Endothelial cell of umbilical vein (primary cell): ENCODE results near the gene FNDC1.
"Not testable (repeated sequence)": the region's sequence is repeated elsewhere in the genome, so short reads cannot be mapped to it uniquely, and the experiment has no call there.

ENCODE experiments used
- CTCF ChIP-seq, 2 donors: IDR thresholded peaks; 1 replicate in 1 of 2; 2 replicates in 1 of 2; pipeline ENCODE4 v1.5.1; 2011; ENCODE audit warnings: low read length in 2 of 2, mild to moderate bottlenecking in 2 of 2, moderate library complexity in 2 of 2, control low read depth in 1 of 2, inconsistent platforms in 1 of 2, low read depth in 1 of 2; ENCODE audit not compliant: insufficient read depth in 1 of 2; ENCODE audit errors: extremely low read depth in 1 of 2
- EZH2 ChIP-seq: IDR thresholded peaks from 2 replicates; pipeline ENCODE4 v1.6.1; 2012; ENCODE audit warnings: borderline replicate concordance, low read depth, mild to moderate bottlenecking, moderate library complexity, low read length, inconsistent platforms; ENCODE audit not compliant: severe bottlenecking
- JUN ChIP-seq: IDR thresholded peaks from 2 replicates; pipeline ENCODE4 v1.6.1; 2011; ENCODE audit warnings: borderline replicate concordance, low read depth; ENCODE audit not compliant: insufficient read length, insufficient read depth
- MAX ChIP-seq: IDR thresholded peaks from 2 replicates; pipeline ENCODE4 v1.6.1; 2011; ENCODE audit not compliant: insufficient read depth, insufficient read length
- MYC ChIP-seq: IDR thresholded peaks from one replicate; pipeline ENCODE4 v1.6.1; 2011; ENCODE audit warnings: mild to moderate bottlenecking, low read depth, low read length
- POLR2A ChIP-seq: IDR thresholded peaks from 2 replicates; pipeline ENCODE4 v1.6.1; 2012; ENCODE audit warnings: low read depth, mild to moderate bottlenecking, control low read depth, low read length
- POLR2AphosphoS5 ChIP-seq: IDR thresholded peaks from 2 replicates; pipeline ENCODE4 v1.6.1; 2012; ENCODE audit warnings: low read depth, mild to moderate bottlenecking, control low read depth, low read length, moderate library complexity; ENCODE audit not compliant: insufficient read depth

GRCh38 chr6:159284661-159285060 is 115.5 kb downstream of the FNDC1 start:
- TF ChIP-seq POLR2A; POLR2AphosphoS5; CTCF (IDR thresholded peaks at IDR 0.05; ENCODE audit: extremely low read depth in 1 of 2, insufficient read depth in 1 of 2, low read depth in 1 of 2, low read length in 2 of 2); EZH2; JUN; MAX; MYC: not testable (repeated sequence)
